T-helper 1 cell treated with Interleukin-12 subunit alpha and Interleukin-12 subunit beta and Interleukin-4 antibody, amounts not matched to agents 30 μg/mL and 1 μg/mL, for 36 hours (primary cell): ENCODE results near the gene BBLN.

ENCODE experiments used
- H3K27ac Mint-ChIP-seq: one replicate; pipeline ENCODE4 v1.8.0; 2021; ENCODE audit warnings: mild to moderate bottlenecking, mixed read lengths
- H3K27me3 Mint-ChIP-seq: one replicate; pipeline ENCODE4 v1.8.0; 2021; ENCODE audit warnings: low read depth, mixed read lengths
- H3K36me3 Mint-ChIP-seq: one replicate; pipeline ENCODE4 v1.8.0; 2021; ENCODE audit warnings: low read depth, mixed read lengths
- H3K4me1 Mint-ChIP-seq: one replicate; pipeline ENCODE4 v1.8.0; 2021; ENCODE audit warnings: low read depth, mixed read lengths
- H3K4me3 Mint-ChIP-seq: one replicate; pipeline ENCODE4 v1.8.0; 2021; ENCODE audit warnings: mild to moderate bottlenecking, moderate library complexity, mixed read lengths
- H3K9me3 Mint-ChIP-seq: one replicate; pipeline ENCODE4 v1.8.0; 2021; ENCODE audit warnings: mixed read lengths

The BBLN gene

DNA sequence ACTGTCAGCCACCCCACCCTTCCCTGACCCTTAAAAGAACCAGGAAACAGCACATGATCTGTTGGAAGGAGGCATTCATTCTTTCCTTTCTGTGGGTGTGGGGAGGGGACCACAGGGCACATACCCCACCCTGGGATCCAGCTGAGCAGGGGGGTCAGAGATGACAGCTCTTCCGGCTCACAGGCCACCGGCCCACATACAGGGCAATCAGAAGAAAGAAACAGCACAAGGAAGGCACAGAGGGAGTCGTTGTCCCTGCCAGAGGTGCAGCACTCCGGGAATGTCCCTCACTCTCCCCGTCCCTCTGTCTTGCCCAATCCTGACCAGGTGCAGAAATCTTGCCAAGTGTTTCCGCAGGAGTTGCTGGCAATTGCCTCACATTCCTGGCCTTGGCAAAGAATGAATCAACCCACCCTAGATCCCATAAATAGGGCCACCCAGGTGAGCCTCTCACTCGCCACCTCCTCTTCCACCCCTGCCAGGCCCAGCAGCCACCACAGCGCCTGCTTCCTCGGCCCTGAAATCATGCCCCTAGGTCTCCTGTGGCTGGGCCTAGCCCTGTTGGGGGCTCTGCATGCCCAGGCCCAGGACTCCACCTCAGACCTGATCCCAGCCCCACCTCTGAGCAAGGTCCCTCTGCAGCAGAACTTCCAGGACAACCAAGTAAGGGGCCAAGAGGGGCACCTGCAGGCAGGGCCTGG lies 10.9 kb upstream of the BBLN start, which contains the start of gene LCN2:
Gene LCN2 (plus strand): TSS at position 453 of the 701 bp plus-strand sequence. CDS start 73 bp downstream, at position 526.
- H3K36me3 Mint-ChIP-seq, result no peaks in the 10 kb centered on the region
- no peaks in the 10 kb centered on the region for H3K27me3 Mint-ChIP-seq
- no peak within 1 kb of the TSS for H3K4me3 Mint-ChIP-seq
- no peaks in the 10 kb centered on the region for H3K9me3 Mint-ChIP-seq
- H3K27ac Mint-ChIP-seq, result no peak within 1 kb of the TSS
- no peaks in the 10 kb centered on the region for H3K4me1 Mint-ChIP-seq

DNA sequence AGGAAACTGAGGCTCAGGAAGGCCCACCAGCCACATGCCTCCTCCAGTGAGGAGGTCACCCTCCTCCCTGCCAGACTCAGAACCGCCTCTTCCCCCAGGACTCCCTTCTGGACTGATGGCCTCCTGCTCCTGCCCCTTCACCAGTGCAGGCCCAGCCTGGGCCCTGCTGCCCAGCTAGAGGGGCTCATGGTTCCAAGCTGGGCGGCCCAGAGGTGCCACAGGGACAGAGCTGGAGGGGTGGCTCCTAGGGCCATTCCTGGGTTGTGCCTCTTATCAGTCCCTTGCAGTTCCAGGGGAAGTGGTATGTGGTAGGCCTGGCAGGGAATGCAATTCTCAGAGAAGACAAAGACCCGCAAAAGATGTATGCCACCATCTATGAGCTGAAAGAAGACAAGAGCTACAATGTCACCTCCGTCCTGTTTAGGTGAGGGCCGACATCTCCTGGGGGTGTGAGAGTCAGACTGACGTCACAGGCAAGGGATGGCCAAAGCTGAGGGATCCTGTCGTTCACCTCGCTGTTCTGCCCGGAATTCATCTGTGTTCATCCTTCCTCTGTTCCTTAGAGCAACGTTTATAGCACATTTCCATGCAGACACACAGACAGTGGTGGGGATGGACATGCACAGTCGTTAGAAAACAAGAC lies 10.0 kb upstream of the BBLN start:
- Mint-ChIP-seq H3K9me3 (no peaks in the 10 kb centered on the region), H3K36me3 (no peaks in the 10 kb centered on the region), H3K4me3 (no peak overlapping the region), H3K27me3 (no peaks in the 10 kb centered on the region), H3K4me1 (no peaks in the 10 kb centered on the region), H3K27ac (no peak overlapping the region)

DNA sequence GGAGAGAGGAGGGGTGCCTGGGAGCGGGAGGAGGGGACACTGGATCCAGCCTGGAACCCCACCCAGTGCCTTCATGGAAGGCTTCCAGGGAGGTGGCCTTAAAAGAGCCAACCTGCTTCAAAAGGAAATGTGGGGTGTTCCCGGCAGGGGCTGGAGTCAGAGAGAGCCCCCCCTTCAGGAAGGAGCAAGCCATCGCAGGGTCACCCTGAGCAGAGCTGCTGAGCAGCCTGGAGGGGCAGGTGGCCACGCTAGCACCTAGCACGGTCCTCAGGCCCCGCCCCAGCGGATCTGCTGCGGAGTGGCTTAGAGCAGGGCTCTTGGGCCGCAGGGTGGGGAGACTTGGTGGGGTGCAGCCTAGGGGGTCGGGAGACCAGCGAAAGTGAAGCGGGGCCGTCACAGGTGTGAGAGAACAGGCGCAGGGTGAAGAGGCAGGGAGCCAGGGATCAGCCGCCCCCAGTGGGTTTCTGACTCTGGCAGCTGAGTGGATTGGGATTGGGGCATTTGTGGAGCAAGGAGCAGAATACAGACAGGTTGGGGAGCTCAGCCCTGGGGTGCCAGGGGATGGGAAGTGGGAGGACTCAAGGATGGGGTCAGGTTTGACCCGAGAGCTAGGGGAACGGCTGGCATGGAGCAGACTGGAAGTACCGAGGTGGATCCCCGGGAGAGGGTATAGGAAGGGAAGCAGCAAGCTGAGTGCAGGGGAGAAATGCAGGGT lies 9.3 kb upstream of the BBLN start:
- H3K36me3 Mint-ChIP-seq, result no peaks in the 10 kb centered on the region

DNA sequence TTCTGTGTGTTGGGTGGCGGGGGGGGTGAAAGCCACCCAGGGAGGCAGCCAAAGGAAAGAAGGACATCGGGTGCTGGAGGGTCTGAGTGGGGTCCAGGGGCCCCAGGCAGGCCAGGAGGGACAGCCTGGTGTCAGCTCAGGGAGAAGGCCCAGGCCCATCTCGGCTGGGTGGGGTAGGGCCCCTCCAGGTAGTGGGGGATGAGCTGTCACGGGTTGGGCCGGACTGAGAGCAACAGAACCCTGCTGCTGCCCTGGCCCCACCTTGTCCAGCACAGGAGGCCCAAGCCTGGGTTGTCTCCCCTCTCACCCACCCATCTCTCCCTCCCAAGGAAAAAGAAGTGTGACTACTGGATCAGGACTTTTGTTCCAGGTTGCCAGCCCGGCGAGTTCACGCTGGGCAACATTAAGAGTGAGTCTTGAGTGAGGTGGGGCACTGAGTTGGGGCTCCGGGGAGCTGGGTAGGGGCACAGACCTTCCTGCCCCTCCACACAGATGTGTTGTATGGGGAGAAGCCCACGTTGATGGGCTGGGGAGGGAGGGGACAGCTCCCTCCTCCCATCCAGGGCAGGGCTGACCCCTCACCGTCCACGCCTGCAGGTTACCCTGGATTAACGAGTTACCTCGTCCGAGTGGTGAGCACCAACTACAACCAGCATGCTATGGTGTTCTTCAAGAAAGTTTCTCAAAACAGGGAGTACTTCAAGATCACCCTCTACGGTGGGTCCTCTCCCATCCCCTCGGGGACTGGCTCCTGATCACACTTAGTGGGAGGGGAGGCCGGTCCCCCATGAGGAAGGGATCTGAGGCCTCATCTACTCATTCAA lies 8.5 kb upstream of the BBLN start:
- H3K4me1 Mint-ChIP-seq, result no peaks in the 10 kb centered on the region
- no peaks in the 10 kb centered on the region for H3K36me3 Mint-ChIP-seq
- H3K27ac Mint-ChIP-seq, result no peak overlapping the region
- no peaks in the 10 kb centered on the region for H3K27me3 Mint-ChIP-seq
- no peak overlapping the region for H3K4me3 Mint-ChIP-seq
- no peaks in the 10 kb centered on the region for H3K9me3 Mint-ChIP-seq

More for the DNA sequence above, 9.3 kb upstream of the BBLN start:
- Mint-ChIP-seq H3K27me3 (no peaks in the 10 kb centered on the region), H3K4me3 (no peak overlapping the region), H3K9me3 (no peaks in the 10 kb centered on the region), H3K4me1 (no peaks in the 10 kb centered on the region), H3K27ac (peak overlapping the region; percentile 26)

DNA sequence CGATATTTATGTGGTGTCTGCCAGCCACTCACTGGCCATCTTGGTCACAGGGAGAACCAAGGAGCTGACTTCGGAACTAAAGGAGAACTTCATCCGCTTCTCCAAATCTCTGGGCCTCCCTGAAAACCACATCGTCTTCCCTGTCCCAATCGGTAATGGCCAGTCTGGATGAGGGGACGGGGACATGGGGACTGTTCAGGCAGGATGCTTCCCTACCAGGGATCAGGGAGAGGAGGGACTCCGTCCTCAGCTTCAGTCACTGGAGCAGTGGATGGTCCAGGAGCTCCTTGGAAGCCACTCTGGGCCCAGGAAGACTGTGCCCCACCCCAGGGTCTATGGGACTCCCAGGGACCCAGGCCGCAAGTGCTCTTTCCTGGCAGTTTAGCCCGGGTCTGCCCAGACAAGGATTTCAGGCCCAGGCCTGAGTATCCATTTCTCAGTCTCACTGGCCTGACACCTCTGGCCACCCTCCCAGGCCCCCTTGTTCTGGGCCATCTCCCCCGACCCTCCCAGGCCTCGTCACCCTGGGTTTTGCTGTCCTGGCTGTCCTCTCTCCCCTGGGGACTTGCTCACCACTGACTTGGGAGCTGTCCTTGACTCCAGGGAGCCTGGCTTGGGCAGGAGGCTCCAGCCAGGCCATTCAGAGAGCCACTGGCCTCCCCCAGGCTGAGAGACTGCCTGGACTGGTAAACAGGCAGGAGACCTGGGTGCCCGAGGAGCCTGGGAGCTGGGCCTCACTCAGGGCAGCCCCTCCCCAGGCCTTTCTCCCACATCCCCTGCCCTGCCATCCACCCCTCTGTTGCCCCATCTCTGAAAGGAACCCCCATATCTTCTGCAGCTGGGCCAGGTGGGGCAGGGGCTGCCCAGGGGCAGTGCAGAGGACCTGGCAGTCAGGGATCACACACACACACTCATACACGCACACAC lies 7.7 kb upstream of the BBLN start:
- no peaks in the 10 kb centered on the region for H3K27me3 Mint-ChIP-seq
- H3K4me1 Mint-ChIP-seq, result no peaks in the 10 kb centered on the region
- H3K36me3 Mint-ChIP-seq, result no peaks in the 10 kb centered on the region
- no peaks in the 10 kb centered on the region for H3K9me3 Mint-ChIP-seq
- H3K27ac Mint-ChIP-seq, result no peak overlapping the region
- H3K4me3 Mint-ChIP-seq, result no peak overlapping the region

DNA sequence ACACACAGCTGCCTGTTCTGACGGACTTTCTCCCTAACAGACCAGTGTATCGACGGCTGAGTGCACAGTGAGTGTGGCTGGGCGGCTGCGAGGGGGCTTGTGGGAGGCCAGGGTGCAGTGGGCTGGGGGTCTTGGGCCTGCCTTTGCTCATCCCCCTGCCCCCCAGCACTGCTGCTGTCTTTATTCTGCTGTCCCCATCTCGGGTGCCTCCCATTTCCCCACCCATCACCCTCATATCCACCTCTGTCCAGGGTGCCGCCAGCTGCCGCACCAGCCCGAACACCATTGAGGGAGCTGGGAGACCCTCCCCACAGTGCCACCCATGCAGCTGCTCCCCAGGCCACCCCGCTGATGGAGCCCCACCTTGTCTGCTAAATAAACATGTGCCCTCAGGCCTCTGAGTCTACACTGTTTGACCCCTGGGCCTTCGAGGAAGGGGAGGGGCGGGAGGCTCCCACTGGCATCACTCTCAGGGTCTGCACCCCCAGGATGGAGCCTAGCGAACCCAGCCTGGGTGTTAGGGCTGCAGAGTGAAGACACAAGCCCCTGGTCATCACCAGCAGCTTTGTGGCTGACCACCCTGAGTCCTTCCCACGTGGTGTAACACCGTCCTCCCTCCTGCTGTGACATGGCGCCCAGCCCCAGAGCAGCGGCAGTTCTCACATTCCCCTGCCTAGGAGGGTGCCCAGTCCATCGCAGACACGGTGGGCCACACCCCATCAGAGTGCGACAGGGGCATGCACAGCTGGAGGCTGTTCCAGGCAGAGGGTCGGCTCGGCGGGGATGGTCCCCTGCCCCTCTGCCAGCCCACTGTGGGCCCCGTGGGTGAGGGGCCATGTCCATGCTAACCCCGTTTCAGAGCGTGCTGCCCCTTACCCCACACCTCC lies 6.8 kb upstream of the BBLN start:
- Mint-ChIP-seq H3K4me3 (no peak overlapping the region), H3K36me3 (no peaks in the 10 kb centered on the region), H3K4me1 (no peaks in the 10 kb centered on the region), H3K27me3 (no peaks in the 10 kb centered on the region), H3K9me3 (no peaks in the 10 kb centered on the region), H3K27ac (no peak overlapping the region)

DNA sequence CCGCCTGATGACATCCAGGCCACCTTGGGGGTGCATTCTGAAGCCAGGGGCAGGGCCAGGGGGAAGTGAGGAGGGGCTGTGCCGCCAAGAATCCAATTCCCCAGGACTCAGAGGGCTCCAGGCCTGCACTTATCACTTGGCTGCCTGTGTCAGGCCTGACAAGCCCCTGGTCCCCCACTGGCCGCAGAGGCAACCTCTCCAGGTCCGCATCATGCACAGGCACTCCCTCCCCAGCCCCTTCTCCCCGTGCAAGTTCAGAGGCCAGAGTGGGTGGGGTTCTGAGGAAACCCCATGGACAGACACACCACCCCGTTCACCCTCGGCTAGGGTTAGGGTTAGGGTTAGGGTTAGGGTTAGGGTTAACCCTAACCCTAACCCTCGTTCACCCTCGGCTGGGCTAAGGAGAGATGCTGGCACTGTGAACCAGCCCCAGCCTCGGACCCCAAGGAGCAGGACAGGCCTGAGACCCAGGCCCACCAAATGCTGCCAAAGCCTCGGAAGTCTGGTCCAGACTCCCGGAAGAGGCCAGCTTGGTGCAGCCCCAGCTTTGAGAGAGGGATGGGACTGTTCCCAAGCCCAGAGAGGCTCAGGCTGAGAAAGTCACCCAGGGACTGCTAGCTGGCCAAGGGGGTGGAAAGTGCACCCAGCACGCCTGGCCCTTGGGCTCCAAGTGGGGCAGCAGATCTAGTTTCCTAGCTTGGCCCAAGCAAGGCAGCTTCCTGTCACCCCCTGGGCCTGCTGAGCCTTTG lies 5.9 kb upstream of the BBLN start:
- no peaks in the 10 kb centered on the region for H3K4me1 Mint-ChIP-seq
- H3K36me3 Mint-ChIP-seq, result no peaks in the 10 kb centered on the region
- H3K9me3 Mint-ChIP-seq, result no peaks in the 10 kb centered on the region
- H3K27me3 Mint-ChIP-seq, result no peaks in the 10 kb centered on the region
- H3K27ac Mint-ChIP-seq, result no peak overlapping the region
- no peak overlapping the region for H3K4me3 Mint-ChIP-seq

DNA sequence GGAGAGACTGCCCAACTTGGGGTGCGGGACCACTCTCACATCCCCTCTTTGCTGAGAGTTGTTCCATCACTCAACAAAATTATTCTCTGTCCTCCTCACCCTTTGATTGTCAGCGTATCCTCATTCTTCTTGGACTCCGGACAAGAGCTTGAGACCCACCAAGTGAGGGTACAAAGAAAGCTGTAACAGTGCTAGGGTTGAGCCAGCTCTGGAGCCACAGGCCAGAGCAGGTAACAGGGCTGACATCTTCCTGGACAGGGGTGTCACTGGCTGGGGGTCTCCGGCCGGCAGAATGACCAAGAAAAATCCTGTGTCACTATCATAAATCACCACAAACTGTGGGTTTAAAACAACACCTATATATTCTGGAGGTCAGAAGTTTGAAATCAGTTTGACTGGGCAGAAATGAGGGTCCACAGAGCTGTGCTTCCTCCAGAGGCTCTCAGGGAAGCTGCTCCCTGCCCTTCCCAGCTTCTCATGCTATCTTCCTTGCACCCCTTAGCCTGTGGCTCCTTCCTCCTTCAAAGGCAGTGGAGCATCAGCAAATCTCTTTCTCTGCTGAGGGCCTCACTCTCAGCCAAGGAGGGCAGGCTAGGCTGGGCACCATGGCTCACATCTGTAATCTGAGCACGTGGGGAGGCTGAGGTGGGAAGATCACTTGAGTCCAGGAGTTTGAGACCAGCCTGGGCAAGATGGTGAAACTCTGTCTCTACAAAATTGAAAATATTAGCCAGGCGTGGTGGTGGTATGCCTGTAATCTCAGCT lies 4.1 kb upstream of the BBLN start:
- no peaks in the 10 kb centered on the region for H3K36me3 Mint-ChIP-seq
- peaks cover 6% of the 10 kb centered on the region for H3K4me1 Mint-ChIP-seq
- no peak overlapping the region for H3K4me3 Mint-ChIP-seq
- no peaks in the 10 kb centered on the region for H3K9me3 Mint-ChIP-seq
- no peaks in the 10 kb centered on the region for H3K27me3 Mint-ChIP-seq
- H3K27ac Mint-ChIP-seq, result no peak overlapping the region

DNA sequence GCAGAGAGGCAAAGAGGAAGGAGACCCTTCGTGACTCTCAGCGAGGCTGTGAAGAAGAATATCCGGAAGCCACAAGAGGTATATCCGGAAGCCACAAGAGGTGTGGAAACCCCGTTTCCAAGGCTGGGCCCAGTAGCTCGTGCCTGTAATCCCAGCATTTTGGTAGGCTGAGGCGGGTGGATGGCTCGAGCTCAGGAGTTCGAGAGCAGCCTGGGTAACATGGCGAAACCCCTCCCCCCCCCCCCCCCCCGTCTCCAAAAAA lies 612 bp upstream of the BBLN start:
- Mint-ChIP-seq H3K27ac (peak overlapping the region; percentile 87), H3K36me3 (peaks cover 6% of the 10 kb centered on the region), H3K27me3 (no peaks in the 10 kb centered on the region), H3K9me3 (no peaks in the 10 kb centered on the region), H3K4me1 (peaks cover 15% of the 10 kb centered on the region), H3K4me3 (peak overlapping the region; percentile 77)

DNA sequence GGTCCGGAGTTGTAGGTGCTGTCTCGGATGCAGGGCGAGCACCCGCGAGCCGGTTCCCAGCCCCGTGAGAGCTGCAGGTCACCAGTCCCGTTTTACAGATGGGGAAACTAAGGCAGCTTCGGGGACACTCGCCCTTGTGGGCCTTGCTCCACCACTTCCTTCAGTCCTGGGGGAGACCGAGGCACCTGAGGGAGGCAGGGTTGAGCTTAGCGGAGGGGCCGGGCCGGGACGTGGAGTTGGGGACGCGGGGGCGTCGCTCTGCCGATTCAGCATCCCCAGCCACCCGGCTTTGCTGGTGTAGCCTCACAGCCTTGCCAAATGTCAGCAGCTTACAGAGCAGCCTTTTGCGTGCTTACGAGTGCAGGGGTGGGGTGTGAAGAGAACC lies 530 bp downstream of the BBLN start:
- Mint-ChIP-seq H3K4me3 (peak overlapping the region; percentile 77), H3K36me3 (peaks cover 8% of the 10 kb centered on the region), H3K4me1 (peaks cover 15% of the 10 kb centered on the region), H3K27ac (peak overlapping the region; percentile 67), H3K9me3 (no peaks in the 10 kb centered on the region), H3K27me3 (no peaks in the 10 kb centered on the region)

DNA sequence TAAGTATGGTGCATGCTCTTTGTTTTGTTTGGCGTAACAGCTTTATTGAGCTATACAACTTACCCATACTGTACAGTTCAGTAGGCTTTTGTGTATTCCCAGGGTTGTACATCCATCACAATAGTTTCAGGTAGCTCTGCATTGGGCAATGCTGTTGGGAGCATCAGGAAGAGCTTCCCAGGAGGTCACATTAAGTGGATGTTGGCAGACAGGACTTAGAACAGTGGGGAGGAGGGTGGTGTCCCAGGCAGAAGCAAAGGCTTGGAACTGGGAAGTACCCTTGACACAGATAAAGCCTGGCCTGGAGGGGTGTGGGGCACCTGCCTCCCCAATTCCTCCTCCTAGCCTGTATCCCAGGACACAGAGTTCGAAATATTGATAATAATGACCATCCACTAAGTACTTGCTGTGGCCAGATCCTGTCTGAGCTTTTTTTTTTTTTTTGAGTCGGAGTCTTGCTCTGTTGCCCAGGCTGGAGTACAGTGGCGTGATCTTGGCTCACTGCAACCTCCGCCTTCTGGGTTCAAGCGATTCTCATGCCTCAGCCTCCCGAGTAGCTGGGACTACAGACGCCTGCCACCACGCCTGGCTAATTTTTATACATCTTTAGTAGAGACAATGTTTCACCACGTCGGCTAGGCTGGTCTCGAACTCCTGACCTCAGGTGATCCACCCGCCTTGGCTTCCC lies 1.3 kb downstream of the BBLN start:
- H3K36me3 Mint-ChIP-seq, result peaks cover 9% of the 10 kb centered on the region
- H3K27ac Mint-ChIP-seq, result peak overlapping the region; percentile 67
- H3K4me3 Mint-ChIP-seq, result peak overlapping the region; percentile 77
- no peaks in the 10 kb centered on the region for H3K27me3 Mint-ChIP-seq
- no peaks in the 10 kb centered on the region for H3K9me3 Mint-ChIP-seq
- peaks cover 15% of the 10 kb centered on the region for H3K4me1 Mint-ChIP-seq
